Panc1 (cell line): ENCODE results near the gene TNIK. TPM values are rescaled to one million over a fixed set of nuclear protein-coding genes. Genes with fewer than 3 reads are reported as not detected.

ENCODE experiments used
- ATAC-seq: fragments of 200-7000 bp; cut with Tn5 transposase; 2 replicates; pipeline ENCODE4 v1.9.1; 2020; ENCODE audit warnings: mild to moderate bottlenecking, moderate library complexity
- BruUV-seq: library from RNA; stranded (reverse); fragments of 400-500 nt; replicated peaks from 2 replicates; lab custom pipeline; 2021; lab: Mats Ljungman, UMichigan
- CTCF ChIA-PET: fragments of 300-600 bp; sonication (Branson Sonifier 250); formaldehyde crosslinking; loops from one replicate; lab custom pipeline; 2022; ENCODE audit warnings: antibody characterized with exemption; lab: Charles Lee
- POLR2A ChIA-PET: fragments of 300-600 bp; sonication (Branson Sonifier 250); formaldehyde crosslinking; loops from one replicate; lab custom pipeline; 2022; ENCODE audit warnings: antibody characterized with exemption; lab: Charles Lee
- DNase-seq: peaks from one replicate; pipeline ENCODE4 v3.0.0-alpha.2; 2010; ENCODE audit warnings: low read depth, low spot score
- H3K27ac ChIP-seq: 2 replicates; pipeline ENCODE4 v1.5.1; 2011; ENCODE audit warnings: mild to moderate bottlenecking, low read length, inconsistent platforms
- H3K27me3 ChIP-seq: fragments of 200-500 bp; sonication (Bioruptor generic); 2 replicates; pipeline ENCODE4 v1.6.0; 2014; ENCODE audit warnings: low read length, inconsistent platforms; ENCODE audit not compliant: control insufficient read depth, insufficient read depth
- H3K36me3 ChIP-seq: fragments of 200-500 bp; sonication (Bioruptor generic); 2 replicates; pipeline ENCODE4 v1.5.1; 2014; ENCODE audit warnings: inconsistent platforms, mild to moderate bottlenecking, low read length, moderate library complexity; ENCODE audit not compliant: control insufficient read depth, insufficient read depth
- H3K4me1 ChIP-seq: 2 replicates; pipeline ENCODE4 v1.5.1; 2011; ENCODE audit warnings: inconsistent platforms, mild to moderate bottlenecking, low read length, moderate library complexity; ENCODE audit not compliant: control insufficient read depth, insufficient read depth
- H3K4me3 ChIP-seq, 2 experiments: 2 replicates each; pipeline ENCODE4 v1.5.1; 2011 to 2012; ENCODE audit warnings: low read depth in 2 of 2, low read length in 2 of 2, mild to moderate bottlenecking in 2 of 2, inconsistent platforms in 1 of 2, moderate library complexity in 1 of 2
- H3K9me3 ChIP-seq: fragments of 200-500 bp; sonication (Bioruptor generic); 2 replicates; pipeline ENCODE4 v1.5.1; 2014; ENCODE audit warnings: low read depth, mild to moderate bottlenecking, inconsistent platforms, low read length, moderate library complexity; ENCODE audit not compliant: control insufficient read depth, insufficient read depth
- CTCF ChIP-seq: fragments of 450-650 bp; IDR thresholded peaks from 2 replicates; pipeline ENCODE4 v1.5.1; 2017; ENCODE audit warnings: mild to moderate bottlenecking
- POLR2AphosphoS5 ChIP-seq: IDR thresholded peaks from 2 replicates; pipeline ENCODE4 v1.6.1; 2012; ENCODE audit warnings: mild to moderate bottlenecking, low read depth, low read length, moderate library complexity
- REST ChIP-seq, 2 experiments: IDR thresholded peaks; 2 replicates each; pipeline ENCODE4 v1.6.1; 2011 to 2012; ENCODE audit warnings: low read depth in 2 of 2, control low read depth in 1 of 2, low read length in 1 of 2, mild to moderate bottlenecking in 1 of 2, moderate library complexity in 1 of 2; ENCODE audit not compliant: insufficient read depth in 1 of 2
- SIN3A ChIP-seq: IDR thresholded peaks from 2 replicates; pipeline ENCODE4 v1.6.1; 2012; ENCODE audit warnings: low read depth, mild to moderate bottlenecking, low read length, moderate library complexity, borderline replicate concordance; ENCODE audit not compliant: insufficient read depth
- TCF7L2 ChIP-seq: IDR thresholded peaks from 2 replicates; pipeline ENCODE4 v1.6.1; 2011; ENCODE audit warnings: mild to moderate bottlenecking, low read depth, low read length, inconsistent platforms
- in situ Hi-C: cut with HindIII; loops from 2 replicates; pipeline ENCODE4 v1.10.0; 2016; ENCODE audit warnings: low sequenced_read_pairs, low pct_unique_long_range_greater_than_20kb
- intact Hi-C: fragments of 100-400 bp; cut with micrococcal nuclease; formaldehyde crosslinking; loops from one replicate; pipeline ENCODE4 v1.10.0; 2022; ENCODE audit not compliant: unreplicated experiment
- total RNA-seq: library from RNA; stranded (reverse); gene quantifications from one replicate; pipeline ENCODE4 v1.2.1, GENCODE V29; 2021; ENCODE audit not compliant: unreplicated experiment

The TNIK gene
- total RNA-seq, 1 experiment from 2014 or later = 1.9 TPM

GRCh38 chr3:171173736-171174135 lies 286.5 kb downstream of the TNIK start:
- no TSS peak for BruUV-seq
- CTCF ChIA-PET = no interaction called here
- H3K4me3 ChIP-seq = no peak overlapping the region
- no peaks in the 10 kb centered on the region for H3K36me3 ChIP-seq
- intact Hi-C loops (no loop called here), in situ Hi-C loops (no loop called here)
- POLR2A ChIA-PET = no interaction called here
- no peaks in the 10 kb centered on the region for H3K27me3 ChIP-seq
- TF ChIP-seq CTCF (no peak), TCF7L2 (no peak)
- no peaks in the 10 kb centered on the region for H3K9me3 ChIP-seq
- no peaks in the 10 kb centered on the region for H3K4me1 ChIP-seq
- H3K27ac ChIP-seq = no peak overlapping the region
- no peak for DNase-seq
- no peak for ATAC-seq

GRCh38 chr3:171172070-171172469 lies 288.1 kb downstream of the TNIK start:
- Histone ChIP-seq H3K27me3 (no peaks in the 10 kb centered on the region), H3K4me1 (no peaks in the 10 kb centered on the region), H3K9me3 (no peaks in the 10 kb centered on the region), H3K27ac (no peak overlapping the region), H3K36me3 (no peaks in the 10 kb centered on the region), H3K4me3 (no peak overlapping the region)
- BruUV-seq = no TSS peak
- TF ChIP-seq POLR2AphosphoS5 (no peak), SIN3A (no peak), TCF7L2 (no peak), CTCF (peak; percentile 57), REST (IDR thresholded peaks at IDR 0.05; ENCODE audit: insufficient read depth in 1 of 2, low read depth in 2 of 2, low read length in 1 of 2) (no peak)
- ChIA-PET CTCF (no interaction called here), POLR2A (no interaction called here)
- in situ Hi-C loops (no loop called here), intact Hi-C loops (no loop called here)
- DNase-seq = no peak
- no peak for ATAC-seq
